ENCODE results near the gene ACOT2.

Gene ACOT2

GRCh38 chr14:73623504-73624054 is 54.6 kb downstream of the ACOT2 start:
- DNase-seq: no peak

Measured in NCI-H82 (cell line).